Breast epithelium (tissue), 3 donors: Measurements from ENCODE around the gene MCRIP1.

ENCODE experiments used
- CTCF ChIP-seq, 3 donors: fragments of 450-650 bp; IDR thresholded peaks; one replicate each; pipeline ENCODE4 v1.5.1; 2016 to 2017; ENCODE audit warnings: antibody characterized with exemption in 3 of 3, mild to moderate bottlenecking in 3 of 3, moderate library complexity in 3 of 3
- POLR2A ChIP-seq: fragments of 450-650 bp; IDR thresholded peaks from one replicate; pipeline ENCODE4 v1.6.1; 2016; ENCODE audit warnings: antibody characterized with exemption, mild to moderate bottlenecking, moderate library complexity
- POLR2AphosphoS5 ChIP-seq, 3 donors: sonication (generic); formaldehyde crosslinking; IDR thresholded peaks; one replicate each; pipeline ENCODE4 v1.6.1; 2017; ENCODE audit warnings: antibody characterized with exemption in 3 of 3

- TF ChIP-seq CTCF (IDR thresholded peaks at IDR 0.05) (no peak), POLR2AphosphoS5 (IDR thresholded peaks at IDR 0.05) (no peak), POLR2A (no peak)
Measured at GRCh38 chr17:81845881-81846742, 13.0 kb upstream of the MCRIP1 start.
